ENCODE measurements around the gene PDILT. TPM values are rescaled to one million over a fixed set of nuclear protein-coding genes. Genes with fewer than 3 reads are reported as not detected.

Gene PDILT
- total RNA-seq, 1 donor from 2014 or later = not detected

- peak; percentile 94 for TF ChIP-seq CTCF (conservative IDR thresholded peaks at IDR 0.05)
- H3K27ac Mint-ChIP-seq = no peak overlapping the region
- peak overlapping the region; percentile 54 for H3K4me3 Mint-ChIP-seq
- peaks cover 13% of the 10 kb centered on the region for H3K27me3 Mint-ChIP-seq
- no peaks in the 10 kb centered on the region for H3K4me1 Mint-ChIP-seq (ENCODE audit: unreplicated experiment)
- no peaks in the 10 kb centered on the region for H3K36me3 Mint-ChIP-seq
- DNase-seq (ENCODE audit: extremely low spot score, unreplicated experiment) = peak; percentile 77
- H3K9me3 Mint-ChIP-seq = no peaks in the 10 kb centered on the region
These were observed 18.4 kb downstream of the PDILT start for GRCh38 chr16:20385844-20386832.

- Mint-ChIP-seq H3K36me3 (no peaks in the 10 kb centered on the region), H3K9me3 (no peaks in the 10 kb centered on the region), H3K4me1 (ENCODE audit: unreplicated experiment) (no peaks in the 10 kb centered on the region), H3K27me3 (peaks cover 18% of the 10 kb centered on the region), H3K4me3 (no peak overlapping the region), H3K27ac (no peak overlapping the region)
- TF ChIP-seq CTCF (conservative IDR thresholded peaks at IDR 0.05) = peak; percentile 88
- DNase-seq (ENCODE audit: extremely low spot score, unreplicated experiment) = no peak
These were observed 21.2 kb downstream of the PDILT start for GRCh38 chr16:20383106-20384029.

- no peaks in the 10 kb centered on the region for H3K9me3 Mint-ChIP-seq
- no peak for DNase-seq (ENCODE audit: extremely low spot score, unreplicated experiment)
These were observed 22.2 kb downstream of the PDILT start for GRCh38 chr16:20382202-20382948.

GRCh38 chr16:20380782-20381181, 23.8 kb downstream of the PDILT start:
- H3K9me3 Mint-ChIP-seq = no peaks in the 10 kb centered on the region
- no peaks in the 10 kb centered on the region for H3K4me1 Mint-ChIP-seq (ENCODE audit: unreplicated experiment)
- H3K27me3 Mint-ChIP-seq = peaks cover 16% of the 10 kb centered on the region
- no peak overlapping the region for H3K27ac Mint-ChIP-seq
- H3K36me3 Mint-ChIP-seq = no peaks in the 10 kb centered on the region
- H3K4me3 Mint-ChIP-seq = no peak overlapping the region
- TF ChIP-seq CTCF (conservative IDR thresholded peaks at IDR 0.05) = no peak
- no peak for DNase-seq (ENCODE audit: extremely low spot score, unreplicated experiment)

More at GRCh38 chr16:20382202-20382948, 22.2 kb downstream of the PDILT start:
- no peaks in the 10 kb centered on the region for H3K36me3 Mint-ChIP-seq
- no peaks in the 10 kb centered on the region for H3K4me1 Mint-ChIP-seq (ENCODE audit: unreplicated experiment)
- H3K27me3 Mint-ChIP-seq = peaks cover 18% of the 10 kb centered on the region
- no peak for TF ChIP-seq CTCF (conservative IDR thresholded peaks at IDR 0.05)
- no peak overlapping the region for H3K4me3 Mint-ChIP-seq
- no peak overlapping the region for H3K27ac Mint-ChIP-seq

- Mint-ChIP-seq H3K27me3 (peaks cover 24% of the 10 kb centered on the region), H3K9me3 (no peaks in the 10 kb centered on the region), H3K4me1 (ENCODE audit: unreplicated experiment) (no peaks in the 10 kb centered on the region), H3K4me3 (no peak overlapping the region), H3K27ac (no peak overlapping the region), H3K36me3 (no peaks in the 10 kb centered on the region)
- no peak for TF ChIP-seq CTCF (conservative IDR thresholded peaks at IDR 0.05)
- no peak for DNase-seq (ENCODE audit: extremely low spot score, unreplicated experiment)
These were observed 27.4 kb downstream of the PDILT start for GRCh38 chr16:20377181-20377580.

Data from type B pancreatic cell (in vitro differentiated cells).